H1 (cell line): ENCODE data around the gene TBC1D22A. TPM values are rescaled to one million over a fixed set of nuclear protein-coding genes. Genes with fewer than 3 reads are reported as not detected.

Source experiments
- CTCF ChIA-PET: fragments of 300-600 bp; sonication (Branson Sonifier 250); formaldehyde crosslinking; loops from one replicate; lab custom pipeline; 2021; ENCODE audit not compliant: partially characterized antibody; lab: Charles Lee
- POLR2A ChIA-PET: fragments of 300-600 bp; sonication (Branson Sonifier 250); formaldehyde crosslinking; loops from one replicate; lab custom pipeline; 2021; ENCODE audit warnings: inconsistent platforms; ENCODE audit not compliant: partially characterized antibody; lab: Charles Lee
- DNase-seq, 2 experiments: peaks; one replicate each; pipeline versions ENCODE4 v3.0.0 to v3.0.0-alpha.2; 2010 to 2022; ENCODE audit warnings: low spot score in 2 of 2, low read depth in 1 of 2, mixed read lengths in 1 of 2
- FAIRE-seq: peaks from 2 replicates; lab custom pipeline; 2011; peaks lifted over from hg19 to GRCh38; lab: Jason Lieb, UNC
- H2AFZ ChIP-seq: 2 replicates; pipeline ENCODE4 v1.8.1; 2012; ENCODE audit warnings: low read length, inconsistent platforms
- H2AK5ac ChIP-seq: 2 replicates; pipeline ENCODE4 v1.6.1; 2013; ENCODE audit warnings: low read depth, low read length
- H2BK120ac ChIP-seq: replicated peaks from 2 replicates; pipeline ENCODE3; 2013; ENCODE audit warnings: low read depth, low read length, inconsistent platforms
- H2BK12ac ChIP-seq: 2 replicates; pipeline ENCODE4 v1.6.1; 2013; ENCODE audit warnings: low read depth, low read length
- H2BK15ac ChIP-seq: 2 replicates; pipeline ENCODE4 v1.6.1; 2013; ENCODE audit warnings: low read length
- H2BK20ac ChIP-seq: 2 replicates; pipeline ENCODE4 v1.6.1; 2013; ENCODE audit warnings: low read length
- H2BK5ac ChIP-seq: 2 replicates; pipeline ENCODE4 v1.6.1; 2013; ENCODE audit warnings: low read depth, low read length
- H3K14ac ChIP-seq: 2 replicates; pipeline ENCODE4 v1.6.1; 2013; ENCODE audit warnings: inconsistent platforms; ENCODE audit not compliant: insufficient read length
- H3K18ac ChIP-seq: 2 replicates; pipeline ENCODE4 v1.6.1; 2013; ENCODE audit warnings: low read length; ENCODE audit errors: extremely low read depth
- H3K23ac ChIP-seq: 2 replicates; pipeline ENCODE4 v1.6.1; 2013; ENCODE audit warnings: inconsistent platforms; ENCODE audit not compliant: insufficient read length
- H3K23me2 ChIP-seq: 2 replicates; pipeline ENCODE4 v1.6.1; 2013; ENCODE audit warnings: low read depth, low read length
- H3K27ac ChIP-seq: 2 replicates; pipeline ENCODE4 v1.6.1; 2011; ENCODE audit warnings: low read depth, low read length, inconsistent platforms
- H3K27me3 ChIP-seq, 4 experiments: replicated peaks in 1 of 4; 1 replicate in 1 of 4; 2 replicates in 3 of 4; pipeline versions ENCODE4 v1.6.1 to v1.8.1; 2011 to 2013; ENCODE audit warnings: low read length in 3 of 4, mild to moderate bottlenecking in 3 of 4, inconsistent platforms in 2 of 4, mixed read lengths in 2 of 4, moderate library complexity in 1 of 4; ENCODE audit not compliant: control insufficient read depth in 3 of 4, insufficient read depth in 3 of 4; ENCODE audit errors: extremely low read depth in 1 of 4
- H3K36me3 ChIP-seq, 4 experiments: 2 replicates each; pipeline versions ENCODE4 v1.6.1 to v1.8.1; 2011 to 2013; ENCODE audit warnings: mild to moderate bottlenecking in 4 of 4, low read length in 3 of 4, moderate library complexity in 2 of 4, control low read depth in 1 of 4, inconsistent platforms in 1 of 4; ENCODE audit not compliant: insufficient read depth in 4 of 4, control insufficient read depth in 2 of 4
- H3K4ac ChIP-seq: replicated peaks from 2 replicates; pipeline ENCODE3; 2013; ENCODE audit warnings: low read length, low read depth, mixed read lengths, inconsistent platforms; ENCODE audit not compliant: insufficient read length
- H3K4me1 ChIP-seq, 4 experiments: replicated peaks in 1 of 4; 1 replicate in 1 of 4; 2 replicates in 3 of 4; pipeline versions ENCODE4 v1.6.1 to v1.8.1; 2011 to 2013; ENCODE audit warnings: low read length in 3 of 4, inconsistent platforms in 2 of 4, mixed read lengths in 1 of 4; ENCODE audit not compliant: insufficient read depth in 4 of 4, control insufficient read depth in 3 of 4
- H3K4me2 ChIP-seq, 2 experiments: 2 replicates each; pipeline versions ENCODE4 v1.6.1 to v1.8.1; 2011 to 2013; ENCODE audit warnings: low read depth in 2 of 2, low read length in 2 of 2, control low read depth in 1 of 2, inconsistent platforms in 1 of 2, mild to moderate bottlenecking in 1 of 2; ENCODE audit not compliant: insufficient read depth in 1 of 2
- H3K4me3 ChIP-seq, 4 experiments: fragments of 200-600, 300-600 bp in 1 of 4; sonication (generic), shearing (Covaris generic), sonication (Bioruptor Twin) in 1 of 4; 2 replicates each; pipeline versions ENCODE4 v1.5.1 to v1.8.1; 2011 to 2016; ENCODE audit warnings: low read length in 4 of 4, low read depth in 3 of 4, control low read depth in 2 of 4, inconsistent platforms in 2 of 4, mild to moderate bottlenecking in 2 of 4, mixed read lengths in 1 of 4, moderate library complexity in 1 of 4; ENCODE audit not compliant: insufficient read depth in 2 of 4; ENCODE audit errors: extremely low read depth in 1 of 4
- H3K56ac ChIP-seq: replicated peaks from 2 replicates; pipeline ENCODE3; 2013; ENCODE audit warnings: low read depth, mild to moderate bottlenecking, mixed read lengths, low read length, inconsistent platforms; ENCODE audit not compliant: insufficient read length
- H3K79me1 ChIP-seq: 2 replicates; pipeline ENCODE4 v1.6.1; 2013; ENCODE audit warnings: low read depth, low read length, control low read depth
- H3K79me2 ChIP-seq, 2 experiments: 2 replicates each; pipeline versions ENCODE4 v1.6.1 to v1.8.1; 2012 to 2013; ENCODE audit warnings: low read length in 2 of 2, mild to moderate bottlenecking in 2 of 2, inconsistent platforms in 1 of 2; ENCODE audit not compliant: insufficient read depth in 2 of 2, control insufficient read depth in 1 of 2
- H3K9ac ChIP-seq, 4 experiments: replicated peaks in 1 of 4; 1 replicate in 1 of 4; 2 replicates in 3 of 4; pipeline versions ENCODE4 v1.6.1 to v1.8.1; 2011 to 2013; ENCODE audit warnings: low read depth in 3 of 4, low read length in 3 of 4, control low read depth in 2 of 4, mild to moderate bottlenecking in 2 of 4, moderate library complexity in 2 of 4, inconsistent platforms in 1 of 4; ENCODE audit errors: extremely low read depth in 1 of 4
- H3K9me3 ChIP-seq, 2 experiments: 2 replicates each; pipeline versions ENCODE4 v1.6.1 to v1.8.1; 2012 to 2013; ENCODE audit warnings: mild to moderate bottlenecking in 2 of 2, moderate library complexity in 2 of 2, control low read depth in 1 of 2, inconsistent platforms in 1 of 2, low read depth in 1 of 2, low read length in 1 of 2, mixed read lengths in 1 of 2; ENCODE audit not compliant: insufficient read depth in 2 of 2
- H4K20me1 ChIP-seq, 2 experiments: replicated peaks in 1 of 2; 2 replicates each; pipeline versions ENCODE3 to v1.8.1; 2011 to 2013; ENCODE audit warnings: inconsistent platforms in 2 of 2, low read length in 2 of 2, mild to moderate bottlenecking in 1 of 2; ENCODE audit not compliant: insufficient read depth in 2 of 2, control insufficient read depth in 1 of 2
- H4K5ac ChIP-seq: 2 replicates; pipeline ENCODE4 v1.6.1; 2013; ENCODE audit warnings: low read length, low read depth, mixed read lengths, inconsistent platforms; ENCODE audit not compliant: insufficient read length
- H4K8ac ChIP-seq: 2 replicates; pipeline ENCODE4 v1.8.0; 2013; ENCODE audit warnings: mild to moderate bottlenecking, moderate library complexity, low read length, inconsistent platforms; ENCODE audit not compliant: insufficient read depth; ENCODE audit errors: extremely low read depth
- H4K91ac ChIP-seq: replicated peaks from 2 replicates; pipeline ENCODE3; 2013; ENCODE audit warnings: low read length, mixed read lengths, inconsistent platforms; ENCODE audit not compliant: insufficient read length
- BCL11A ChIP-seq, 2 experiments: IDR thresholded peaks; one replicate each; pipeline ENCODE4 v1.6.1; 2011; ENCODE audit warnings: low read depth in 2 of 2, low read length in 2 of 2, mild to moderate bottlenecking in 2 of 2
- CBX5 ChIP-seq: fragments of 300-800, 300-1000 bp; sonication (generic); IDR thresholded peaks from 2 replicates; pipeline ENCODE4 v1.7.1; 2016; ENCODE audit warnings: antibody characterized with exemption, low read length, low read depth
- CBX8 ChIP-seq: fragments of 300-800, 300-1000 bp; sonication (generic); IDR thresholded peaks from 2 replicates; pipeline ENCODE4 v1.7.1; 2016; ENCODE audit warnings: low read depth, low read length, borderline replicate concordance
- CTCF ChIP-seq, 3 experiments: IDR thresholded peaks; 1 replicate in 2 of 3; 2 replicates in 1 of 3; pipeline versions ENCODE4 v1.5.1 to v1.6.1; 2011; ENCODE audit warnings: low read length in 3 of 3, mild to moderate bottlenecking in 3 of 3, inconsistent platforms in 2 of 3, low read depth in 1 of 3, moderate library complexity in 1 of 3; ENCODE audit not compliant: insufficient read depth in 1 of 3; ENCODE audit errors: control extremely low read depth in 1 of 3
- MAFK ChIP-seq: IDR thresholded peaks from 2 replicates; pipeline ENCODE4 v1.6.1; 2012; ENCODE audit warnings: low read depth, mild to moderate bottlenecking, improper control_type of control experiment, low read length
- RAD21 ChIP-seq, 2 experiments: IDR thresholded peaks in 1 of 2; conservative IDR thresholded peaks in 1 of 2; 2 replicates each; pipeline ENCODE4 v1.6.1; 2011; ENCODE audit warnings: low read depth in 2 of 2, low read length in 2 of 2, improper control_type of control experiment in 1 of 2, inconsistent platforms in 1 of 2, mild to moderate bottlenecking in 1 of 2, moderate library complexity in 1 of 2
- USF2 ChIP-seq: IDR thresholded peaks from 2 replicates; pipeline ENCODE4 v1.6.1; 2011; ENCODE audit warnings: low read length, improper control_type of control experiment
- WGBS, 2 experiments: shearing (Covaris generic) in 1 of 2; methylation state at CpG; one replicate each; pipeline versions ENCODE4 v1.1.6 to v1.1.7; 2013 to 2015; ENCODE audit warnings: low lambda C conversion rate in 2 of 2, mixed read lengths in 2 of 2, inconsistent platforms in 1 of 2, low coverage in 1 of 2, missing lambda C conversion rate in 1 of 2; ENCODE audit not compliant: insufficient replicate concordance in 2 of 2, insufficient coverage in 1 of 2, insufficient read length in 1 of 2; ENCODE audit errors: extremely low coverage in 1 of 2, missing lambda C conversion rate in 1 of 2; 5-methylcytosine and 5-hydroxymethylcytosine counted together
- polyA plus RNA-seq, 7 experiments: library from polyadenylated mRNA; depleted of rRNA in 3 of 7; stranded (reverse) in 5 of 7; unstranded in 2 of 7; fragments of >200 nt in 5 of 7; fragments of 200-250 nt in 2 of 7; gene quantifications; 1 replicate in 5 of 7; 2 replicates in 1 of 7; 4 replicates in 1 of 7; pipeline versions ENCODE4 v1.2.1 to v1.2.3, GENCODE V29; 2011 to 2013; ENCODE audit warnings: missing spikeins in 2 of 7, mixed read lengths in 2 of 7
- total RNA-seq: library from RNA; stranded (reverse); fragmentation: NEBNext Ultra II Directional; extraction: Animal tissue kit (Norgen Biotek cat#: 25700); gene quantifications from 2 replicates; pipeline ENCODE4 v1.2.1, GENCODE V29; 2021

Gene TBC1D22A
- total and polyA plus RNA-seq, 2 of the 8 experiments (the other 6 are each of a cell fraction or from before 2014, with no cell fraction given): 11.9 to 18.4 TPM

- Histone ChIP-seq H2AFZ (no peak overlapping the region), H4K5ac (no peak overlapping the region), H3K79me2 (no peaks in the 10 kb centered on the region), H3K4ac (no peak overlapping the region), H4K20me1 (peaks cover 0 to 3% of the 10 kb centered on the region in 2 experiments), H2BK12ac (no peak overlapping the region), H4K8ac (no peak overlapping the region), H2BK15ac (no peak overlapping the region), H3K27me3 (no peaks in the 10 kb centered on the region), H2BK5ac (no peak overlapping the region), H4K91ac (no peak overlapping the region), H3K4me2 (no peak overlapping the region), H3K9ac (no peak overlapping the region; a peak in 1 of 7 replicates), H3K9me3 (no peaks in the 10 kb centered on the region), H3K27ac (no peak overlapping the region), H3K4me3 (no peak overlapping the region), H3K18ac (no peak overlapping the region), H3K23ac (no peak overlapping the region), H3K56ac (no peak overlapping the region), H2BK120ac (no peak overlapping the region), H3K79me1 (peaks cover 8% of the 10 kb centered on the region; the same call in 1 of the 2 replicates), H2AK5ac (no peak overlapping the region), H3K4me1 (peaks cover 0 to 5% (median 0%) of the 10 kb centered on the region in 4 experiments; a peak in 2 of 7 replicates), H3K36me3 (no peaks in the 10 kb centered on the region; a peak in 1 of 8 replicates), H3K23me2 (no peaks in the 10 kb centered on the region; the same call in 1 of the 2 replicates), H3K14ac (no peak overlapping the region), H2BK20ac (no peak overlapping the region)
- WGBS, 2 experiments: 82% methylated on average over 11 of the region's 11 CpGs; no CpG with 5 or more reads in 1 of the 2 experiments
- FAIRE-seq (no peak), DNase-seq (no peak)
- POLR2A ChIA-PET: interaction anchor here (1.3 kb wide), 1 partner anchor 116 kb away, joined by 5 read pairs; the partner anchor contains the start of gene TBC1D22A
- CTCF ChIA-PET: interaction anchor here (0.6 to 4.4 kb wide), 10 partner anchors 14 to 960 kb away, joined by 3 to 16 read pairs (median 4); no protein-coding TSS in a partner anchor
- TF ChIP-seq MAFK (no peak), CBX5 (no peak), CTCF (IDR thresholded peaks at IDR 0.05; ENCODE audit: control extremely low read depth in 1 of 3, insufficient read depth in 1 of 3, low read depth in 1 of 3, low read length in 3 of 3) (peak in 2 of 3 experiments; percentile 36 to 44; a peak in 2 of 4 replicates), USF2 (no peak), RAD21 (IDR thresholded peaks at IDR 0.05 in 1 of 2, conservative IDR thresholded peaks at IDR 0.05 in 1 of 2; ENCODE audit: low read depth in 2 of 2, low read length in 2 of 2) (0 out of 4 replicates have a peak, but pooled peaks of 1 of the 2 experiments have one; percentile 15), CBX8 (no peak), BCL11A (IDR thresholded peaks at IDR 0.05; ENCODE audit: low read depth in 2 of 2, low read length in 2 of 2) (no peak)
These were observed 115.9 kb downstream of the TBC1D22A start for GRCh38 chr22:46878191-46878948.
